GM19023 (cell line): ENCODE data around the gene MED23.
A peak's percentile ranks its signal among the peaks of the same experiment; 100 is the strongest.
"Not testable (repeated sequence)": the region's sequence is repeated elsewhere in the genome, so short reads cannot be mapped to it uniquely, and the experiment has no call there.

ENCODE experiments used
- ATAC-seq: cut with Tn5 transposase; IDR thresholded peaks from one replicate; pipeline ENCODE4 v1.9.1; 2021; ENCODE audit warnings: mild to moderate bottlenecking, moderate library complexity; ENCODE audit not compliant: unreplicated experiment

The MED23 gene

DNA sequence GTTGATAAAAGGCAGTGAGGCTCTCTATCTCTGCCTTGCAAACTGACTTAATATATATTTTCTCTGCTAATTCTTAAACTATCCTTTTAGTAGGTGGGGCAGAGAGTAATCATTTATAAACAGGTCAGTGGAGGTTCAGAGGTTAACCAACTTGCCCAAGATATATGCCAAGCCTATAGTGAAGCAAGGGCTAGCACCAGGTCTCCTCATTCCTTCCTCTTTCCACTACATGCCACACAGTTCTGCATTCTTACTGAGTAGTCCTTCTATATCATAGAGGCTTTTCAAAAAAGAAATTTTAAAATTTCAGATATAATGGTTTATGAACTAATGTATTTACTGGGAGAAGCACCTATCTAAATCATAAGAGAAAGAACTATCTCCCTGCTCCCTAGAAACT is 46.5 kb downstream of the MED23 start:
- no peak for ATAC-seq

DNA sequence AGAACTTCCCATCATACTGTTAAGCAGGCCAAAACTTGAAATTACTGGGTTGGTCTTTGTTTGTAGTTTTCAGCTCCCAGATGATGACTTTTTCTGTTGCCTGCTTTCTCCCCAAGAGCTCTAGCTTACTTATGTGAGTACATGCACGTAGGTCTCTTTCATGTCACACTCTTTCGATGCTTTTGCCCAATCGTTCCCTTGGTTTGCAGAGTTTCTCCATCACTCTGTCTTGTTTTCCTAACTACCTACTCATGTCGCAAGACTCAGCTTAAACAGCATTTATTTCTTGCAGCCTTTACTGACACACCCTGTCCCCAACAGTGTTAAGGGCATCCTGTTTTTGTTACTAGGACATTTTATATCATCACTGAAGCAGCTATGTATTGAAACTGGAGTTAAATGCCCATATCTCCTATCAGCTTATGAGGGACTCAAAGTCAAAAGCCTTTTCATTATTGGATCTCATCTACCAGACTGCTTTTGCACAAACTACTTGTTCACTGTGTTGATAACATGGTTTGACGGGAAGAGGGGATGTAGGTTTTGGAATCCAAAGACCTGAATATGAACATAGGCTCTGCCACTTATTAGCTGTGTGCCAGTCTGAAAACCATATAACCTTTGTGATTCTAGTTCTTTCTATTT is 52.1 kb downstream of the MED23 start:
- no peak for ATAC-seq

DNA sequence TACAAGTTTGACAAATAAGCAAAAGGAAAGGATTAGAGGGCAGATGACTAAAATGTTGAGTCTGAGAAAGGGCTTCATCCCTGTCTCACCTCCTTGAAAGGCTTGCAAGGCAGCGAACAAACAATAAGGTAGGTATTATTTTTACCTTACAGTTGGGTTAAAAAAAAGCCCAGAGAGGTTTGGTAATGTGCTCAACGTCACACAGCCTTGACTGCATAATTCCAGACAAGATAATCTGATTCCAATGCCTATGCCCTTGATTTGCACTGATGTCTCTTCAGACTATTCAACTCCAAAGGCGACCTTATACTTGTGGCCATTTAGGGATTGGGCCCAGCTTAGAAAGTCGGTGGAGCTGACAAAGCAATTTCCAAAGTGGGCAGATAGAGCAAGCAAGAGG is 53.4 kb downstream of the MED23 start:
- ATAC-seq = no peak

DNA sequence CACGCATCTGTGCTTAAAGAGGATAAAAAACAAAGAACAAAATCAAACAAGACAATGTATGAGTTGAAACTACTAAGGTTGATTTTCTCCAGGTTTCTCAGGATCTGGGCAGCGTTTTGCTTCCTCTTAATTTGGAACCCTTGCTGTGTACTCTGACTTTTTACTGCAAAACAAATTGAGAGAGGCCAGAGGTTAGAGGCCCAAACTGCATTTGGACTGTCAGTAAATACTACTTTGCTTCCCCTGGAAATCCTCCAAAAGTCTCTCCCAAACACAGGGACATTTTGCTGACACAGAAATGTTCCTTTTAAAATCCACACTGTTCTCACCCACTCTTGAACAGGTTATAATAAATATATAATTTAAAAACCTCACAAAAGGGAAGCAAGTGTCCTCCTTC is 53.9 kb downstream of the MED23 start:
- no peak for ATAC-seq

DNA sequence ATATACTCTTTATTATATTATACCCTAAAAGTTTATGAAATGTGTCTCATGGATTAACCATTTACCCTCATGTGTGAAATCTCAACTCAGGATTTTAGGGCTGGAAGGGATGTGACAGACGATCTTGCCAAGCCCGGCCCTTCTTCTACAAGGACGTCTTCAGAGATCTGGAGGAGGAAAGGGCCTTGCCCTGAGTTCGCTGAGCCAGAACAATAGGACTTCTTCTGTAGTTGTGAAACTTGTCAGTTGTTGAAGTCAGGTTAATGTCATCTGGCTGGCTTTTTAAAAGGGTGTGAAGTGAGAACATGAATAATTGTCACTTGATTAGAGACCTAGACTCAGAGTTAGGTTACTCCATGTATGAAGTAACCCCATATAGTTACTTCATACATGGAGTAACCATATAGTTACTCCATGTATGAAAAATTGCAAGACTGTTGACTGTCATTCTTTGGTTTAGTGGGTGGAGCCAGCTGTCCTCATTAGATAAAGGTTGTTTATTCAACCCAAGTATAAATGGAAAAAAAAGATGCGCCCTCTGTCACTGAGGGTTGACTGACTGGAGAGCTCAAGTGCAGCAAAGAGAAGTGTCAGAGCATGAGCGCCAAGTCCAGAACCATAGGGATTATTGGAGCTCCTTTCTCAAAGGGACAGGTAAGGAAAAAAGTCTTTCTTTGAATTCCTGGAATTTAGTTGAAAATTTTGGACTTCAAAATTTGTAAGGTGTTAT is 55.2 kb downstream of the MED23 start, which contains the start of gene ARG1:
Gene ARG1 (plus strand): TSS at position 541 of the 730 bp plus-strand sequence. CDS start 57 bp downstream, at position 598.
- ATAC-seq = no peak

DNA sequence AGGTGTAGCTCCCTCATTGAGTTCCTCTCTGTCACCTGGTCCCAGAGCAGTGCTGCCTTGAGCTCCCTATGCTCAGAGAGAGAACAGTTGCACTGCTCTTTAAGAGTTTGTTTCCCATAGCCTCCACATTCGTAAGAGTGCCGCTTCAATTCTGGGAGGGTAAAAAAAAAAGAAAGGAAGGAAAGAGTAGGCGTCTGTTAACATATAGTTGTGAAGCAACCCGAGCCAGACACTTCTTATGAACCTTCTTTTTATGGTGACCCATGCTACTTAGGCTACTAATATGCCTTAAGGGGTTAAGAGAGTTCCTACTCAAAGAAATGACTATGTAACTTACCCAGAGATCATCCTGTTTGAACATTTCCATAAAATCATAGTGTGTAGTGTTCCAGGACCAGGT is 59.3 kb downstream of the MED23 start:
- no peak for ATAC-seq

DNA sequence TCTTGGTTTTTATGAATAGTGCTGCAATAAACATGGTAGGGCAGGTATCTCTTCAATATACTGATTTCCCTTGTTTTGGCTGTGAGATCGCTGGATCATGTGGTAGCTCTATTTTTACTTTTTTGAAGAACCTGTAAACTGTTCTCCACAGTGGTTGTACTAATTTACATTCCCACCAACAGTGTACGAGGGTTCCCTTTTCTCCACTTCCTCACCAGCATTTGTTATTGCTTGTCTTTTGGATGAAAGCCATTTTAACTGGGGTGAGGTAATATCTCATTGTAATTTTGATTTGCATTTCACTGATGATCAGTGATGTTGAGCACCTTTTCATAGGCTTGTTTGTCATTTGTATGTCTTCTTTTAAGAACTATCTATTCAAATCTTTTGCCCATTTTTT is 63.0 kb downstream of the MED23 start:
- ATAC-seq = no peak

DNA sequence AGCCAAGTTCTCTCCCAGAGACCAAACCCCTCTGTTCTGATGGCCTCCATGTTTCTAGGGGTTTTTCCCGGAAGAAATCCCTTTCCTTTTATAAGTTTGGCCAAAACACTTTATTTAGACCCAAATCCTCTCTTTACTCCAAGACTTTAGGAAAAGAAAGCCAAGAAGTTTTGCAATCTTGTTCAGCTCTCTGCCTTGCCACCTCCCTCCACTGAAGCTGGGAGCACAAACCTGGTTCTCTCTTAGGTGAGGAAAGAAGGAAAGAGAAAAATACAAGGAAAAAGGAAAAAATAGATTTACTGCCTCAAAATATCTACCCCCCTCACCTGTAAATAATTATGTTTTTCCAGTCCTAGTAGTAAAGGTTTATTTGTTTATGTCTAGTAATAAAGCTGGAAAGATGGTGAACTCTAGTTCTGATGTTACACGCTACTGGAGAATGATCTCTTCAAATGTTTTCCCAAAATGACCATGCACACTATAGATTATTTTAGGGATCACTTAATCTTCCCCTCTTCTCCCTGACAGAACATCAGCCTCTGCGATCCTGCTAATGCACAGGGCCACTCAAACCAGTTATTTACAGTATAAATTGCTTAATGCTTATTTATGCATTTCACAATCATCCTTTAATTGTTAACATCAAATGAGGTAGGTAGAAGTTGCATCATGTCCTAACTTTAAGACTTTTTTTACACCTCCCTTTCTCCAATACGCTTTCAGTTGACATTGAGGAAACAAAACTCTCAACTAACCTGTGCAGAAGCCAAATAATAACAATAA is 65.9 kb downstream of the MED23 start:
- ATAC-seq = no peak

DNA sequence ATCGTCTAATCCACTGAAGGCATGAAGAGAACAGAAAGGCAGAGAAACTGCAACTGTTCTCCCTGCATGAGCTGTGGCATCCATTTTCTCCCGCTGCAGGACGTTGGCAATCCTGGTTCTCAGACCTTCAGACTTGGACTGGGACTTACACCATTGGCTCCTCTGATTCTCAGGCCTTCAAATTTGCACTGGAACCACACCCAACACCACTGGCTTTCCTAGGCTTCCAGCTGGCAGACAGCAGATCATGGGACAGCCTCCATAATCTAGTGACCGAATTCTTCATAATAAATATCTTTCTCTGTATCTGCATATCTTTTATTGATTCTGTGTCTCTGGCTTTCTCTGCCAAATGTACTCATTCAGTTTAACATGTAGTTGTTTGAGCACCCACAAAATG is 69.1 kb downstream of the MED23 start:
- ATAC-seq = no peak

DNA sequence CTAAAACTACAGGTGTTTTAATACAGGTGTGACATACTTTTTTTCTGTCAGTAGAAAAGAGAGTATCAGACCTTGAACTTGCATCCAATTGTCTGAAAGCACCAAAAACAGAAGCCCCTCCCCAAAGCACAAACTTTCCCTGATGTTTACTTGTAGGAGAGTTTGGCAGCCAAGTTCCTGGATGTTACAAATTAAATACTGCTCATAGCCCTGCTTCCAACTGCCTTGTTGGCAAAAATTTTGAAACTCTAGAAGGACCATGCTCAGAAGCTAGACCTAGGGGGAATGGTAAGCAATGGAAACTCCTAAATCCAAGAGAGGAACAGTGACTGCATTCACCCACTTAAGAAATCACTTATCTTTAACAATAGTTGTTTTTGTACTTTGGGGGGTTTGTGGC is 72.0 kb downstream of the MED23 start:
- no peak for ATAC-seq

DNA sequence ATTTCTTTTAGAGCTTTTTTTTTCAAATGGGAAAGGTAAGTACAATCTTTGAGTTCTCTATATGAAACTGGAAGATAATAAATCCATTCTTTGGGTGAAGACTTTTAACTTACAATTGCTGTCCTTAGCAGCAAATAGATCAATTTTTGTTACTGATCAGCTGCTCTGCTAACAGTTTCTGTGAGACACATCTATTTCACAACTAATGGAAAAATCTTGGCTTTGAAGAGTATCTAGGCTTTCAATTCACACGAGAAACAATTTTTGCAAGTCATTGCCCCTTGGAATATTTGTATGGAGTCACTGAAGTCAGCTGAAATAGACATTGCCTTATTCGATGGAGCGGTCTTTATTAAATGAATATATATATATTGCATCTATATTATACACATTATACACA is 75.5 kb downstream of the MED23 start:
- no peak for ATAC-seq

DNA sequence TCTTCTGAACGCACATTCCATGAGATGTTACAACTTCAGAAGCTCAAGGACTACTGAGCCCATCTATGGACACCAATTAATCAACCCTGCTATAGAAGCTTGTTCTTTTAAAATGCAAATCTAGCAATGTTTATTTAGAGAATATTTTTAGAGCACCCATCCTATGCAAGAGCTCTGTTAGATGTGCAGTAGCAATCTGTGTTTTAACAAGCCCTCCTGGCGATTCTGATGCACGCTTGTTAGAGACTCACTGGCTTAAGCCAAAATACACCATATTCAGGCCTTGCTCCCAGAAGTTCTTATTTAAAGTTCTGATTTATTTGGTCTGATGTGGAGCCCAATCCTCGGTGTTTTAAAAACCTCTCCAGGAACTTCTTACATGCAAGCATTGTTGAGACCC is 76.1 kb downstream of the MED23 start:
- no peak for ATAC-seq

DNA sequence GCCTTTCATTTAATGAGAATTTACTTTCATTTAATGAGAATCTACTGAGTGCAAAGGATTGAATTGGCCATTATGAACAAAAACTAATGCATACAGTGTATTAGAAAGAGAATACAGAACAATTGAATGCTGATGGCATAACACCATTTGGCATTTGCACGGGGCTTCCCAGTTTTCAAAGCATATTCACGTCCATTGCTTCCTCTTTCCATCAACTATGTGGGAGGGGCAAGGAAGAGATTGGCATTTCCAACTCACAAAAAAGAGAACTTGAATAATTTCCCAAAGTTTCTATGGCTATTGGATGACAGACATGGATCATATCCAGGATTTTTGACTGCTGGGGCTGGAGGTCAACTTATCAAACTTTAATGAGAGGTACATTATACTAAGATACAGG is 78.2 kb downstream of the MED23 start:
- no peak for ATAC-seq

DNA sequence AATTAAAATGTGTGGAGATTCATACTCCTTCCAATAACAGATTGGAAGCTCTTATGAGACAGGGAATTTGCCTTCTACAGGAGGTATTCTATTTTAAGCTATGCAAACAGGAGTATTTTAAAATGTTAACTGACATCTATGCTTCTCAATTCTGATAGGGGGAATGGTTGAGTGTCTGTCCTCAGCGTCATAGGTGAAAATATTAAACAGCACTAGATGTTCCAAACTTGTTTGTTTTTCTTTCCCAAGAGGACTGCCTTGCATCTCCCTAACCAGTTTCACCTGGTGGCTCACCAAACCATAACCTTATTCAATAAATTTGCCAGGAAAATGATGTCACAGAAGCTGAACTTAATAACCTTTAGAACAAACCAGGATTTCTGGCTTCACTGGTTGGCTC is 79.6 kb downstream of the MED23 start:
- ATAC-seq = no peak

DNA sequence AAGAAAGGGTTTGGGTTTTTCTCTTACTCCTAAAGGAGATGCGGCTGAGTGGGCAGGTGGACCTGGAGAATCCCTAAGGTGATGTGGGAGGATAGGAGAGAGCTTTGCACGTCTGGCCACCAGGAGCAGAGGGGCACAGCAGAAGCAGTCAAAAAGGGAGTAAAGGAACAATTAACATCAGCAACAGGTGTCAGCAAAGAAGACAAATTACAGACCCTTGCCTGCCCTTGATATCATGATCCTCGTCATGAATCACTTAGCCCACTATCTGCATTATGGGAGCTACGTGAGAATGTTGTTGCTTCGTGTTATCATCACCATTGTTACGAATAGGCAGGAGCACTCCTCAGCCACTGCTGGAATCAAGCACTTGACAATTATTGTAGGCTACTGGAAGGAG is 80.6 kb downstream of the MED23 start:
- no peak for ATAC-seq

DNA sequence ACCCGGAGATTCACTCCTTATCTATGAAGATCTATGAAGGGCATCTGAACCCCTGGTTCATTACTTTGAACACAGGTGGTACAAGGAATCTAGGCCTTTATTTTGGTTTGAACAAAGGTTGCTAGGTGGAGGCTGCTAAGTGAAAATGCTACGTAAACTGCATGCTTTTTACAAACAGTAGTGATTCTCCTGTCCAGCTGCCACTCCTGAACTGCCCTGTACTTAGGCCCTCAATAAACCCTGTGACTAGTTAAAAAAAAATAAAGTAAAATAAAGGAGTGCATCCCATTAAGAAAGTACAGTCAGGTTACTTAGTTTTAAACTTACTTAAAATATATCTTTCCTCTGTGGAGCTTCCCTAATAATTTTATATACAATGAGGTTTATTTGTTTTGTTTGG is 82.7 kb downstream of the MED23 start:
- no peak for ATAC-seq

DNA sequence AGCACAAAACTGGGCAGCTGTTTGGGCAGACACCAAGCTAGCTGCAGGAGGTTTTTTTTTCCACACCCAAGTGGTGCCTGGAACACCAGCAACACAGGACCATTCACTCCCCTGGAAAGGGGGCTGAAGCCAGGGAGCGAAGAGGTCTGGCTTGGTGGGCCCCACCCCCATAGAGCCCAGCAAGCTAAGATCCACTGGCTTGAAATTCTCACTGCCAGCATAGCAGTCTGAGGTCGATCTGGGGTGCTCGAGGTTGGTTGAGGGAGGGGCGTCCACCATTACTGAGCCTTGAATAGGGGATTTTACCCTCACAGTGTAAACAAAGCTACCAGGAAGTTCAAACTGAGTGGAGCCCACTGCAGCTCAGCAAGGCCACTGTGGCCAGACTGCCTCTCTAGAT is 89.4 kb downstream of the MED23 start:
- ATAC-seq = not testable (repeated sequence)

DNA sequence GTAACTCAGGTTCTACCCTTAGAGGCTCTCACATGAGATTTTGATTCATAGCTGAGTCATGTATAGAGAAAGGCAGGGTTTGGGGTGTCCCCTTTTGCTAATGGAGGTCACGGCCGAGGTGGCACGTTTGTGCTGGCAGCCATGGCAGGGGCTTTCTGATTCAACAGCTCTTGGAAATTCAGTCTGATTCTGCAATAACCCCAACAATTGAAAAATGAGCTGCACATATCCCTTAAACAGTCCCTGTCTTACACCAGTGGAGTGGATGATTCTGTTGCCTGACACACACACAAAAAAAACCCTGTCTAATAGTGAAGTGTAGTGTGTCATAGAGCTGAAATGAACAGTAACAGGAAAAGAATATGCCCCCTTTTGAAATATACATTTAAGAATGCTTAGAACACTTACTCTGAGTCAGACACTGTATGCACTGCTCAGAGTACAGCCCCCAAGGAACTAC is 95.4 kb downstream of the MED23 start:
- ATAC-seq = peak; percentile 89

DNA sequence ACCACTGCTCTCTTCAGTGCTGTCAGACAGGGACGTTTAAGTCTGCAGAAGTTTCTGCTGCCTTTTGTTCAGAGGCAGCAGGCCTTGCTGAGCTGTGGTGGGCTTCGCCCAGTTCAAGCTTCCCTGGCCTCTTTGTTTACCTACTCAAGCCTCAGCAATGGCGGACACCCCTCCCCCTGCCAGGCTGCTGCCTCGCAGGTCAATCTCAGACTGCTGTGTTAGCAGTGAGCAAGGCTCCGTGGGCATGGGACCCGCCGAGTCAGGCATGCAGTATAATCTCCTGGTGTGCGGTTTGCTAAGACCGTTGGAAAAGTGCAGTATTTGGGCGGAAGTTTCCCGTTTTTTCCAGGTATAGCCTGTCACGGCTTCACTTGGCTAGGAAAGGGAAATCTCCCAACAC is 96.4 kb downstream of the MED23 start:
- not testable (repeated sequence) for ATAC-seq

DNA sequence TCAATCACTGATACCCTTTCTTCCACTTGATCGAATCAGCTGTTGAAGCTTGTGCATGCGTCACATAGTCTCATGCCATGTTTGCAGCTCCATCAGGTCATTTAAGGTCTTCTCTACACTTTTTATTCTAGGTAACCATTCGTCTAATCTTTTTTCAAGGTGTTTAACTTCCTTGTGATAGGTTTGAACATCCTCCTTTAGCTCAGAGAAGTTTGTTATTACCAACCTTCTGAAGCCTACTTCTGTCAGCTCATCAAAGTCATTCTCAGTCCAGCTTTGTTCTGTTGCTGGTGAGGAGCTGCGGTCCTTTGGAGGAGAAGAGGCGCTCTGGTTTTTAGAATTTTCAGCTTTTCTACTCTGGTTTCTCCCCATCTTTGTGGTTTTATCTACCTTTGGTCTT is 97.1 kb downstream of the MED23 start:
- not testable (repeated sequence) for ATAC-seq

DNA sequence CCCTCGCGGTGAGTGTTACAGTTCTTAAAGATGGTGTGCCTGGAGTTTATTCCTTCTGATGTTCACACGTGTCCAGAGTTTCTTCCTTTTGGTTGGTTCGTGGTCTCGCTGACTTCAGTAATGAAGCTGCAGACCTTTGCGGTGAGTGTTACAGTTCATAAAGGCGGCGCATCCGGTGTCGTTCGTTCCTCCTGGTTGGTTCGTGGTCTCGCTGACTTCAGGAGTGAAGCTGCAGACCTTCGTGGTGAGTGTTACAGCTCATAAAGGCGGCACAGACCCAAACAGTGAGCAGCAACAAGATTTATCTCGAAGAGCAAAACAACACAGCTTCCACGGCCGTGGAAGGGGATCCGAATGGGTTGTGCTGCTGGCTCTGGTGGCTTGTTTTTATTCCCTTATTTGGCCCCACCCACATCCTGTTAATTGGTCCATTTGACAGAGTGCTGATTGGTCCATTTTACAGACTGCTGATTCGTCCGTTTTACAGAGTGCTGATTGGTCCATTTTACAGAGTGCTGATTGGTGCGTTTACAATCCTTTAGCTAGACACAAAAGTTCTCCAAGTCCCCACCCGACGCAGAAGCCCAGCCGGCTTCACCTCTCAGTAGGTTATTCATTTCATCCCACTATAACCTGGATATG is 103.2 kb downstream of the MED23 start:
- no peak for ATAC-seq
